Calu3 (cell line): Measurements from ENCODE around the gene NEURL2. TPM values are rescaled to one million over a fixed set of nuclear protein-coding genes. Genes with fewer than 3 reads are reported as not detected.

Source experiments
- BruUV-seq: library from RNA; stranded (reverse); fragments of 400-500 nt; replicated peaks from 2 replicates; lab custom pipeline; 2021; lab: Mats Ljungman, UMichigan
- CTCF ChIA-PET: fragments of 300-600 bp; sonication (Branson Sonifier 250); formaldehyde crosslinking; loops from one replicate; lab custom pipeline; 2022; ENCODE audit warnings: antibody characterized with exemption; lab: Charles Lee
- DNase-seq: peaks from one replicate; pipeline ENCODE4 v3.0.0; 2022
- H3K27ac Mint-ChIP-seq: one replicate; pipeline ENCODE4 v1.8.0; 2022; ENCODE audit warnings: mixed read lengths; ENCODE audit not compliant: unreplicated experiment
- H3K27me3 Mint-ChIP-seq: one replicate; pipeline ENCODE4 v1.8.0; 2022; ENCODE audit warnings: mixed read lengths; ENCODE audit not compliant: unreplicated experiment
- H3K36me3 Mint-ChIP-seq: one replicate; pipeline ENCODE4 v1.8.0; 2022; ENCODE audit warnings: mild to moderate bottlenecking, moderate library complexity, mixed read lengths; ENCODE audit not compliant: insufficient read depth, unreplicated experiment
- H3K4me1 Mint-ChIP-seq: one replicate; pipeline ENCODE4 v1.8.0; 2022; ENCODE audit warnings: mild to moderate bottlenecking, low read depth, mixed read lengths; ENCODE audit not compliant: unreplicated experiment
- H3K4me3 Mint-ChIP-seq: one replicate; pipeline ENCODE4 v1.8.0; 2022; ENCODE audit warnings: mild to moderate bottlenecking, low read depth, moderate library complexity, mixed read lengths; ENCODE audit not compliant: unreplicated experiment
- H3K9me3 Mint-ChIP-seq: one replicate; pipeline ENCODE4 v1.8.0; 2022; ENCODE audit warnings: low read depth, mixed read lengths; ENCODE audit not compliant: unreplicated experiment
- intact Hi-C: fragments of 100-400 bp; cut with micrococcal nuclease; formaldehyde crosslinking; loops from one replicate; pipeline ENCODE4 v1.10.0; 2022; ENCODE audit not compliant: unreplicated experiment
- total RNA-seq: library from RNA; stranded (reverse); gene quantifications from 2 replicates; pipeline ENCODE4 v1.2.3, GENCODE V29; 2022
- TF ChIP-seq, protein P1 (sequence below): fragments of 200-600 bp; IDR thresholded peaks from one replicate; pipeline ENCODE4 v1.8.0; 2022; ENCODE audit warnings: antibody characterized with exemption; ENCODE audit not compliant: unreplicated experiment

The NEURL2 gene
- total RNA-seq, 1 experiment from 2014 or later, result 6.8 TPM

DNA sequence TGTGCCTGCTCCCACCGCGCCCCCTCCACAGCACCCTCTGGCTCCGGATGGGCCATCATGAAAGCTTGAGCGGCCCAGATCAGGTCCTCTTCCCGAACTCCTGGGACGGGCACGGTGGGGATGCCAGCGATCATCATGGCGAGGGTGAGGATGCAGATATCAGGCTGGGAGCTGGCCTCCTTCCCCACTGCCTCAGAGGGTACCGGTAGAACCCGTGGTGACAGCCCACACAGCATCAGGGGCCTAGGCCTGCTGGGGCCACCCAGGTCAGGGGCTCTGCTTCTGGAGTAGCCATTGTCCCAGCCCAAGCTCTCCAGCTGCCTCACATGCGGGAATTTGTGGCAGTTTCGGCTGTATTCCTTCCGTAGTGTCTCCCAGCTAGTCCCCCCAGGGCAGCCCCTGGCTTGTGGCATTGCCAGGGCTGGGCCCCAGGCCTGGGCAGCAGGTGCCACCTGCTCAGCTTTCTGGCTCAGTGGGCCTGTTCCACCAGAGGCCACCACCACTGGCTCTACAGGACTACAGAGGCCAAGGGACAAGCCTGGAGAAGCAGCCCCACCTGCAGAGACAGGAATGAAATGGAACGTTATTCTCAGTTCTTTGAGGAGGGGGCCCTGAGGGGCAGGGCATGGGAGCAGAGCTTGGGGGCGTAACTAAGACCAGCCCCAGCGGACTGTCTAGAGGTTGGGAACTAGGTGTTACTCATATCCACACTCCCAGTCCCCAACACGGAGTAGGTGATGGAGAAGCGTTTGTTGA, 4.2 kb downstream of the NEURL2 start:
- BruUV-seq, result no TSS peak
- Mint-ChIP-seq H3K27ac (no peak overlapping the region), H3K36me3 (peaks cover 45% of the 10 kb centered on the region), H3K4me1 (peaks cover 8% of the 10 kb centered on the region), H3K9me3 (no peaks in the 10 kb centered on the region), H3K27me3 (no peaks in the 10 kb centered on the region), H3K4me3 (no peak overlapping the region)
- CTCF ChIA-PET, result no interaction called here
- intact Hi-C loops, result no loop called here
- TF ChIP-seq, protein P1, sequence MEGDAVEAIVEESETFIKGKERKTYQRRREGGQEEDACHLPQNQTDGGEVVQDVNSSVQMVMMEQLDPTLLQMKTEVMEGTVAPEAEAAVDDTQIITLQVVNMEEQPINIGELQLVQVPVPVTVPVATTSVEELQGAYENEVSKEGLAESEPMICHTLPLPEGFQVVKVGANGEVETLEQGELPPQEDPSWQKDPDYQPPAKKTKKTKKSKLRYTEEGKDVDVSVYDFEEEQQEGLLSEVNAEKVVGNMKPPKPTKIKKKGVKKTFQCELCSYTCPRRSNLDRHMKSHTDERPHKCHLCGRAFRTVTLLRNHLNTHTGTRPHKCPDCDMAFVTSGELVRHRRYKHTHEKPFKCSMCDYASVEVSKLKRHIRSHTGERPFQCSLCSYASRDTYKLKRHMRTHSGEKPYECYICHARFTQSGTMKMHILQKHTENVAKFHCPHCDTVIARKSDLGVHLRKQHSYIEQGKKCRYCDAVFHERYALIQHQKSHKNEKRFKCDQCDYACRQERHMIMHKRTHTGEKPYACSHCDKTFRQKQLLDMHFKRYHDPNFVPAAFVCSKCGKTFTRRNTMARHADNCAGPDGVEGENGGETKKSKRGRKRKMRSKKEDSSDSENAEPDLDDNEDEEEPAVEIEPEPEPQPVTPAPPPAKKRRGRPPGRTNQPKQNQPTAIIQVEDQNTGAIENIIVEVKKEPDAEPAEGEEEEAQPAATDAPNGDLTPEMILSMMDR, result no peak
- no peak for DNase-seq

DNA sequence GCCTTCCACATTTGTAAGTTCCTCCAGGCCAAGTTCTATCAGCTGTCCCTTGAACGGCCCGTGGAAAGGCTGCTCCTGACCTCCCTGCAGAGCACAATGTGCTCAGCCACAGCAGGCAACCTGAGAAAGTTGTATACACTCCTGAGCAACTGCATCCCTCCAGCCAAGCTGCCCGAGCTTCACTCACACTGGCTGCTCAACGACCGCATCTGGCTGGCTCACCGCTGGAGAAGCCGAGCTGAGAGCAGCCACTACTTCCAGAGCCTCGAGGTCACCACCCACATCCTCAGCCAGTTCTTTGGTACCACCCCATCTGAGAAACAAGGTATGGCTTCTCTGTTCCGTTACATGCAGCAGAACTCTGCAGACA, 7.9 kb downstream of the NEURL2 start:
- Mint-ChIP-seq H3K4me1 (peaks cover 16% of the 10 kb centered on the region), H3K36me3 (peaks cover 37% of the 10 kb centered on the region), H3K27ac (no peak overlapping the region), H3K4me3 (no peak overlapping the region), H3K9me3 (no peaks in the 10 kb centered on the region), H3K27me3 (no peaks in the 10 kb centered on the region)
- intact Hi-C loops, result no loop called here
- CTCF ChIA-PET, result no interaction called here
- no TSS peak for BruUV-seq
- TF ChIP-seq, protein P1, result no peak
- DNase-seq, result no peak

GRCh38 chr20:45882469-45883099, 8.4 kb downstream of the NEURL2 start:
- no peak for DNase-seq
- Mint-ChIP-seq H3K27me3 (no peaks in the 10 kb centered on the region), H3K4me3 (peak overlapping the region; percentile 94), H3K4me1 (peaks cover 16% of the 10 kb centered on the region), H3K9me3 (no peaks in the 10 kb centered on the region), H3K27ac (peak overlapping the region; percentile 99), H3K36me3 (peaks cover 37% of the 10 kb centered on the region)
- intact Hi-C loops, result no loop called here
- TF ChIP-seq, protein P1, result no peak
- BruUV-seq, result no TSS peak
- CTCF ChIA-PET, result no interaction called here

DNA sequence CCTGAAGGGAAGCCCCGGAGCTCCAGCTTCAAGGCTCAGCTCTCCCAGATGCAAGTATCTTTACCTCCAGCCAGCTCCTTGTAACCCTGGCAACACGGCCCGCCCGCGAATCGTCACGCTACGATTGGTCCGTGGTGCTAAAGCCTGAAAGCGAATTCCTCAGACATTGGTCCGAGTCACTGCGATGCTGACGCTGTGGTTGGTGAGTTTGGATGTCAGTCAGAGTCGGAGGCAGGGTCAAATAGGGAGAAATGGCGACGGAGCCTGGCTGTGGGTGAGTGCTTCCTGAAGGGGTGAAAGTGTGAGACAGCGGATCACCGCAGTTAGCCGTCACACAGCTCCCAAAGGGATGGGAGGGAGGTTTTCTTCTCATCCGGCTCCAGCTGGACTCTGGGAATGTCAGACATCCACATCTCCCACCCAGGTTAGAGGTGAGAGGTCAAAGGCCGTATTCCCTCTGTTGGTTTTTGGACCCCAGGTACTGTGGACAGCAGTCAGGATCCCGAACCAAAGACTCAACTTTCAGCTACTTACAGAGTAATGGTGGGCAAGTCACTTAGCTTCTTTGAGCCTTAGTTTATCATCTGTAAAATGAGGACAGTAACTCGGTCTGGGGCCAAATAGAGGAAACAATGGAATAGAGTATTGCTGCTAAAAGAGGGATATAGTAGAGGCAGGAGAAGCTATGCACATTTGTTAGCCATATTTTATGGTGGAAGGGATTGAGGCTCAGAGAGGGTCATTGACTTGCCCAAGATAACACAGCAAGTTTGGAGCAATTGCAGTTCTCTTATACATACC, 9.8 kb downstream of the NEURL2 start, which contains the start of gene ZSWIM1:
ZSWIM1 (plus strand) TSS at position 240 of the 801 bp plus-strand sequence. CDS start 1,366 bp downstream, outside the sequence.
- Mint-ChIP-seq H3K36me3 (peaks cover 37% of the 10 kb centered on the region), H3K4me1 (peaks cover 16% of the 10 kb centered on the region), H3K27me3 (no peaks in the 10 kb centered on the region), H3K4me3 (peak within 1 kb of the TSS; percentile 94), H3K27ac (peak within 1 kb of the TSS; percentile 99), H3K9me3 (no peaks in the 10 kb centered on the region)
- CTCF ChIA-PET, result interaction anchor here (0.6 to 1.3 kb wide), 10 partner anchors 9 to 110 kb away, joined by 3 to 8 read pairs (median 4); partner anchors contain the start of genes ACOT8, CTSA, NEURL2 and ZSWIM3
- TF ChIP-seq, protein P1, result no peak
- BruUV-seq, result TSS peak; percentile 70
- intact Hi-C loops, result no loop called here
- DNase-seq, result peak; percentile 100
